NCI-H1694 treated with DMSO at 0.1 percent for 48 hours (cell line): ENCODE data around the gene ABR.
A peak's percentile ranks its signal among the peaks of the same experiment; 100 is the strongest.
"Not testable (repeated sequence)": the region's sequence is repeated elsewhere in the genome, so short reads cannot be mapped to it uniquely, and the experiment has no call there.

Experiments used
- DNase-seq: peaks from one replicate; lab custom pipeline; 2025; lab: John Stamatoyannopoulos, UW

Gene ABR

GRCh38 chr17:1147664-1148063, 32.1 kb downstream of the ABR start:
- DNase-seq = peak; percentile 67

GRCh38 chr17:1146561-1147265, 33.1 kb downstream of the ABR start:
- DNase-seq = no peak

GRCh38 chr17:1145311-1145986, 34.3 kb downstream of the ABR start:
- DNase-seq = no peak

- no peak for DNase-seq
These were observed 35.6 kb downstream of the ABR start for GRCh38 chr17:1144162-1144561.

GRCh38 chr17:1143573-1143972, 36.2 kb downstream of the ABR start:
- no peak for DNase-seq

- no peak for DNase-seq
These were observed 37.2 kb downstream of the ABR start for GRCh38 chr17:1142561-1142971.

GRCh38 chr17:1137465-1137894, 42.3 kb downstream of the ABR start:
- DNase-seq = no peak

- no peak for DNase-seq
These were observed 43.0 kb downstream of the ABR start for GRCh38 chr17:1136748-1137147.

- peak; percentile 47 for DNase-seq
These were observed 45.0 kb downstream of the ABR start for GRCh38 chr17:1134634-1135324.

- DNase-seq = no peak
These were observed 49.6 kb downstream of the ABR start for GRCh38 chr17:1130191-1130590.

GRCh38 chr17:1128463-1128862, 51.3 kb downstream of the ABR start:
- not testable (repeated sequence) for DNase-seq

GRCh38 chr17:1126801-1127550, 52.8 kb downstream of the ABR start:
- DNase-seq = peak; percentile 35

- no peak for DNase-seq
These were observed 53.5 kb downstream of the ABR start for GRCh38 chr17:1126250-1126797.

- no peak for DNase-seq
These were observed 54.0 kb downstream of the ABR start for GRCh38 chr17:1125788-1126145.

GRCh38 chr17:1124896-1125787, 54.6 kb downstream of the ABR start:
- DNase-seq = no peak

GRCh38 chr17:1123921-1124715, 55.7 kb downstream of the ABR start:
- no peak for DNase-seq

GRCh38 chr17:1123393-1123831, 56.4 kb downstream of the ABR start:
- no peak for DNase-seq

- DNase-seq = peak; percentile 44
These were observed 57.0 kb downstream of the ABR start for GRCh38 chr17:1122533-1123392.

GRCh38 chr17:1121442-1121817, 58.4 kb downstream of the ABR start:
- DNase-seq = not testable (repeated sequence)
